Measurements from ENCODE around the gene COA1. TPM values are rescaled to one million over a fixed set of nuclear protein-coding genes. Genes with fewer than 3 reads are reported as not detected.
A peak's percentile ranks its signal among the peaks of the same experiment; 100 is the strongest.

Gene COA1
- total RNA-seq, 4 donors from 2014 or later, result 20.6 to 48.9 (median 33.2) TPM

DNA sequence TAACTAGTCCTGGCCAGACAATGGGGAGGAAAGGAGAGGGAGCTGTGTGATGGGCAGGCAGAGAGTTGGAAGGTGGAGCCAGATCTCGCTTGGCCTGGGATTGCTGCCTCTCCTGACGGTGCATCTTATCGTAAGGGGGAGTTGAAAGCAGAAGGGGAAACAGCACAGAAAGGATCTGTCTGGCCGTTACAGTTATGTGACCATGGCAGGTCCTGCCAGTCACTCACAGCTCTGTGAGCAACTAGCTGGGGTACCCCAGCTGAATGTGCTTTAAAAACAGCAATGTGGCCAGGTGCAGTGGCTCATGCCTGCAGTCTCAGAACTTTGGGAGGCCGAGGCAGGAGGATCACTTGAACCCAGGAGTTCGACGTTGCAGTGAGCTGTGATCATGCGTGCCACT is 37.2 kb upstream of the COA1 start:
- WGBS, 2 donors (ENCODE audit: low coverage in 1 of 2), result 79 to 91% methylated on average over 4 to 7 of the region's 8 CpGs
- TF ChIP-seq EP300 (IDR thresholded peaks at IDR 0.05), result no peak
- TF ChIP-seq, protein P1, sequence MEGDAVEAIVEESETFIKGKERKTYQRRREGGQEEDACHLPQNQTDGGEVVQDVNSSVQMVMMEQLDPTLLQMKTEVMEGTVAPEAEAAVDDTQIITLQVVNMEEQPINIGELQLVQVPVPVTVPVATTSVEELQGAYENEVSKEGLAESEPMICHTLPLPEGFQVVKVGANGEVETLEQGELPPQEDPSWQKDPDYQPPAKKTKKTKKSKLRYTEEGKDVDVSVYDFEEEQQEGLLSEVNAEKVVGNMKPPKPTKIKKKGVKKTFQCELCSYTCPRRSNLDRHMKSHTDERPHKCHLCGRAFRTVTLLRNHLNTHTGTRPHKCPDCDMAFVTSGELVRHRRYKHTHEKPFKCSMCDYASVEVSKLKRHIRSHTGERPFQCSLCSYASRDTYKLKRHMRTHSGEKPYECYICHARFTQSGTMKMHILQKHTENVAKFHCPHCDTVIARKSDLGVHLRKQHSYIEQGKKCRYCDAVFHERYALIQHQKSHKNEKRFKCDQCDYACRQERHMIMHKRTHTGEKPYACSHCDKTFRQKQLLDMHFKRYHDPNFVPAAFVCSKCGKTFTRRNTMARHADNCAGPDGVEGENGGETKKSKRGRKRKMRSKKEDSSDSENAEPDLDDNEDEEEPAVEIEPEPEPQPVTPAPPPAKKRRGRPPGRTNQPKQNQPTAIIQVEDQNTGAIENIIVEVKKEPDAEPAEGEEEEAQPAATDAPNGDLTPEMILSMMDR (IDR thresholded peaks at IDR 0.05), result no peak
- no peaks in the 10 kb centered on the region for H3K27me3 ChIP-seq
- no peaks in the 10 kb centered on the region for H3K9me3 ChIP-seq
- peaks cover 0 to 9% of the 10 kb centered on the region in 2 donors for H3K36me3 ChIP-seq
- no peak for ATAC-seq
- H3K4me1 ChIP-seq, result peaks cover 0 to 38% (median 12%) of the 10 kb centered on the region in 3 donors
- no peak overlapping the region for H3K4me3 ChIP-seq
- no peak overlapping the region for H3K27ac ChIP-seq

DNA sequence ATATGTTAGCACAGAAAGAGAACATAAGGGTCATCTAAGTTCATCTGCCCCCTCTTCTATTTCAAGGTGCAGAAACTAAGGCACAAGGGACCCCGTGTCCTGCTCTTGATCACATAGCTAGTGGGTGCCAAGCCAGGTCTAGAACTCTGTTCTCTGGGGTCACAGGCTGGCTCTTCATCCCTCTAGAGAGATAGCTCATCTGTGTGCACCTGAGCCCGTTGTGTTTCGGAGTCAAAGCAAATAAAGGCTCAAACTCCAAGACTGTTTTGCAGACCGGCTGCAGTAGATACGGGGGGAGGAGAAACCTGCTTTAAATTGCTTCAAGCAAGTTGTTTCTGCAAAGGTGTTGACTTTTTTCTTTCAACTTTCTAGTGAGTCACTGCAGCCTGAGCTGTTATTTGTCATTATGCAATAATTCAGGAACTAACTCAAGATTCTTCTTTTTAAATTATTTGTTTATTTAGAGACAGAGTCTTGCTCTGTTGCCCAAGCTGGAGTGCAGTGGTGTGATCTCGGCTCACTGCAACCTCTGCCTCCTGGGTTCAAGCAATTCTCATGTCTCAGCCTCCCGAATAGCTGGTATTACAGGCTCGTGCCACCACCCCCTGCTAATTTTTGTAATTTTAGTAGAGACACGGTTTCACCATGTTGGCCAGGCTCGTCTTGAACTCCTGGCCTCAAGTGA is 35.6 kb upstream of the COA1 start:
- TF ChIP-seq EP300 (IDR thresholded peaks at IDR 0.05) (no peak), POLR2AphosphoS5 (IDR thresholded peaks at IDR 0.05) (no peak), POLR2A (IDR thresholded peaks at IDR 0.05) (no peak)
- TF ChIP-seq, protein P1 (IDR thresholded peaks at IDR 0.05), result no peak
- H3K4me1 ChIP-seq, result peaks cover 0 to 52% (median 12%) of the 10 kb centered on the region in 3 donors
- WGBS, 2 donors (ENCODE audit: low coverage in 1 of 2), result 55 to 72% methylated on average over 10 of the region's 10 CpGs

DNA sequence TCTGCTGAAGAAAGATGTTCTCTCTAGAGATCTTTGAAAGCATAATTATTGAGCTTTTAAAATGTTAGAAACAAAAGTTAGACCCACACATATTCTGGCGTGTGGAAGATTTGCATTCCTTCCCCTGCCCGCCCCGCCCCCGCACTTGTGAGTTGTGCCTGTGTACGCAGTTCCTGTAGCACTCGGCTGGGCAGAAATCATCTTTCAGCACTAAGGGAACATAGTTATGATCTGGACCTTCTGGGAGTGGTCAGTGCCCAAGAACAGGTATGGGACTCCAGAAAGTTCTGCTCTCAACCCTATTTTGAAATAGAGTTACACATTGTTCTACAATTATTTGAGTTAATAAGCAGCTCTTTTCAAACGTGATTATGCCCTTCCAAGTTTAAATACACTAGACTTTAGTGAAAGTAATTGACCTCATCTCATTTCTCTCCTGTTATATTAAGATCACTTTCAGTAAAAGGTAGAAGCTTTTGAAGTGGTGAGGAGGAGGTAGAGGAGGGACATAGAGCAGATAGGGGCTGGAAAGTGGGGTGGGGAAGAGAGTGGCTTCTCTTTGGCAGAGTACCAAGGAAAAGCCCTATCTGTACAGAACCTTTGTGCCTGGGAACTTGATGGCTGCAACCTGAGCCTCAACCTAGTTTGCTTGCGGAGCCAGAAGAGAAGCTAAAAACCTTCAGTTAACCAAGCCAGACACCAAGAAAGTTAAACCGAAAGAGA is 34.9 kb upstream of the COA1 start:
- Histone ChIP-seq H3K4me1 (peaks cover 0 to 60% (median 12%) of the 10 kb centered on the region in 3 donors), H3K36me3 (no peaks in the 10 kb centered on the region), H3K27me3 (no peaks in the 10 kb centered on the region), H3K9me3 (no peaks in the 10 kb centered on the region), H3K27ac (peak overlapping the region in 3 of 4 donors; percentile 9 to 62 (median 32)), H3K4me3 (no peak overlapping the region)
- WGBS, 2 donors (ENCODE audit: low coverage in 1 of 2), result 40 to 66% methylated on average over 7 to 9 of the region's 9 CpGs
- no peak for TF ChIP-seq POLR2AphosphoS5 (IDR thresholded peaks at IDR 0.05)
- TF ChIP-seq, protein P1 (IDR thresholded peaks at IDR 0.05), result no peak
- TF ChIP-seq POLR2A (IDR thresholded peaks at IDR 0.05), result no peak
- TF ChIP-seq EP300 (IDR thresholded peaks at IDR 0.05), result no peak
- ATAC-seq, result peak; percentile 60

More for the DNA sequence above, 35.6 kb upstream of the COA1 start:
- no peaks in the 10 kb centered on the region for H3K27me3 ChIP-seq
- H3K4me3 ChIP-seq, result no peak overlapping the region
- peak; percentile 34 for ATAC-seq
- H3K27ac ChIP-seq, result peak overlapping the region in 3 of 4 donors; percentile 9 to 62 (median 32)
- H3K36me3 ChIP-seq, result no peaks in the 10 kb centered on the region
- H3K9me3 ChIP-seq, result no peaks in the 10 kb centered on the region

DNA sequence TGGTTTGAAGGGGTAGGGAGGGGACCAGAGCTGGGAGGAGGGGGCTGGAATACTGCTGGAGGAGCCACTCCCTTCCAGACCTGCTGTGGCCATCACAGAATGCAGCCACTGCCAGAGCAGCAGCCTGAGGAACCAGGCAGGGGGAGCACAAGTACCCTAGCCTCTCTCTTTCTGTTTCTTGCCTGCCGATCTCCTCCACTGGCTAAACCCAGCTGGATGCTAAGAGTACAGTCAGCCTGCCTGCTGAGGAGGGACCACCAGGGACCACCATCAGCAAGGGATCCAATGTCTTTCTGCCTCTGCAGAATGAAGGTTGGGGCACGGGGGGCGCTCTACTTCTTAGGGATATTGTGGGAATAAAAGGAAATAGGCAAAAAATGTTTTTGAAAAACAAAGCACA is 33.9 kb upstream of the COA1 start:
- ATAC-seq, result no peak
- peak overlapping the region in 2 of 4 donors; percentile 32 to 62 for H3K27ac ChIP-seq
- H3K4me1 ChIP-seq, result peaks cover 0 to 62% (median 12%) of the 10 kb centered on the region in 3 donors
- no peaks in the 10 kb centered on the region for H3K36me3 ChIP-seq
- no peaks in the 10 kb centered on the region for H3K27me3 ChIP-seq
- TF ChIP-seq, protein P1 (IDR thresholded peaks at IDR 0.05), result no peak
- TF ChIP-seq POLR2A (IDR thresholded peaks at IDR 0.05) (no peak), POLR2AphosphoS5 (IDR thresholded peaks at IDR 0.05) (no peak), EP300 (IDR thresholded peaks at IDR 0.05) (no peak)
- H3K4me3 ChIP-seq, result no peak overlapping the region
- no peaks in the 10 kb centered on the region for H3K9me3 ChIP-seq
- 80 to 83% methylated on average over 2 of the region's 3 CpGs for WGBS, 2 donors (ENCODE audit: low coverage in 1 of 2)

All from gastroesophageal sphincter (tissue), 4 donors.